ENCODE measurements around the gene CLMN. TPM values are rescaled to one million over a fixed set of nuclear protein-coding genes. Genes with fewer than 3 reads are reported as not detected.

Gene CLMN
- total RNA-seq, 1 donor from 2014 or later, result 117 TPM

GRCh38 chr14:95341564-95341963 is 21.9 kb upstream of the CLMN start:
- Mint-ChIP-seq H3K27ac (no peak overlapping the region), H3K4me1 (peaks cover 2% of the 10 kb centered on the region), H3K9me3 (peaks cover 6% of the 10 kb centered on the region), H3K36me3 (no peaks in the 10 kb centered on the region), H3K4me3 (no peak overlapping the region), H3K27me3 (ENCODE audit: low read depth) (peaks cover 4% of the 10 kb centered on the region)
- DNase-seq (ENCODE audit: low spot score in 2 of 2, unreplicated experiment in 2 of 2), result no peak
- no peak for TF ChIP-seq CTCF (IDR thresholded peaks at IDR 0.05; ENCODE audit: unreplicated experiment)

- DNase-seq (ENCODE audit: low spot score in 2 of 2, unreplicated experiment in 2 of 2), result no peak
- no peak overlapping the region for H3K27ac Mint-ChIP-seq
- peaks cover 2% of the 10 kb centered on the region for H3K4me1 Mint-ChIP-seq
- peaks cover 7% of the 10 kb centered on the region for H3K27me3 Mint-ChIP-seq (ENCODE audit: low read depth)
- H3K4me3 Mint-ChIP-seq, result no peak overlapping the region
- no peak for TF ChIP-seq CTCF (IDR thresholded peaks at IDR 0.05; ENCODE audit: unreplicated experiment)
- no peaks in the 10 kb centered on the region for H3K36me3 Mint-ChIP-seq
- H3K9me3 Mint-ChIP-seq, result peaks cover 6% of the 10 kb centered on the region
Measured at GRCh38 chr14:95341115-95341514, 21.4 kb upstream of the CLMN start.

GRCh38 chr14:95340201-95340697 is 20.5 kb upstream of the CLMN start:
- no peak overlapping the region for H3K27ac Mint-ChIP-seq
- DNase-seq (ENCODE audit: low spot score in 2 of 2, unreplicated experiment in 2 of 2), result no peak
- peaks cover 7% of the 10 kb centered on the region for H3K27me3 Mint-ChIP-seq (ENCODE audit: low read depth)
- peaks cover 2% of the 10 kb centered on the region for H3K4me1 Mint-ChIP-seq
- TF ChIP-seq CTCF (IDR thresholded peaks at IDR 0.05; ENCODE audit: unreplicated experiment), result no peak
- H3K36me3 Mint-ChIP-seq, result no peaks in the 10 kb centered on the region
- H3K9me3 Mint-ChIP-seq, result peaks cover 6% of the 10 kb centered on the region
- no peak overlapping the region for H3K4me3 Mint-ChIP-seq

GRCh38 chr14:95339301-95339865 is 19.7 kb upstream of the CLMN start:
- Mint-ChIP-seq H3K27ac (no peak overlapping the region), H3K4me3 (no peak overlapping the region), H3K4me1 (peaks cover 2% of the 10 kb centered on the region), H3K27me3 (ENCODE audit: low read depth) (peaks cover 9% of the 10 kb centered on the region), H3K9me3 (peaks cover 6% of the 10 kb centered on the region), H3K36me3 (no peaks in the 10 kb centered on the region)
- TF ChIP-seq CTCF (IDR thresholded peaks at IDR 0.05; ENCODE audit: unreplicated experiment), result no peak
- DNase-seq (ENCODE audit: low spot score in 2 of 2, unreplicated experiment in 2 of 2), result no peak

- Mint-ChIP-seq H3K27me3 (ENCODE audit: low read depth) (peaks cover 9% of the 10 kb centered on the region), H3K4me1 (peaks cover 2% of the 10 kb centered on the region), H3K4me3 (no peak overlapping the region), H3K9me3 (peaks cover 6% of the 10 kb centered on the region), H3K27ac (no peak overlapping the region), H3K36me3 (no peaks in the 10 kb centered on the region)
- no peak for DNase-seq (ENCODE audit: low spot score in 2 of 2, unreplicated experiment in 2 of 2)
- TF ChIP-seq CTCF (IDR thresholded peaks at IDR 0.05; ENCODE audit: unreplicated experiment), result no peak
Measured at GRCh38 chr14:95338436-95338835, 18.7 kb upstream of the CLMN start.

All from mesothelial cell of epicardium (in vitro differentiated cells).